Measurements from ENCODE around the gene RBBP8NL.

The RBBP8NL gene

GRCh38 chr20:62378215-62378614 is 49.1 kb downstream of the RBBP8NL start:
- peaks cover 12% of the 10 kb centered on the region for H3K36me3 ChIP-seq (ENCODE audit: insufficient read depth, low read length)
- H3K9me2 ChIP-seq (ENCODE audit: low read depth, low read length): no peaks in the 10 kb centered on the region
- no peaks in the 10 kb centered on the region for H3F3A ChIP-seq (ENCODE audit: insufficient read depth, low read length)
- no peak overlapping the region for H3K9ac ChIP-seq (ENCODE audit: low read length)
- no peaks in the 10 kb centered on the region for H3K79me2 ChIP-seq (ENCODE audit: insufficient read depth, low read length)
- H3K9me3 ChIP-seq (ENCODE audit: low read length): no peaks in the 10 kb centered on the region
- no peaks in the 10 kb centered on the region for H4K20me1 ChIP-seq (ENCODE audit: insufficient read depth, low read length)
- TF ChIP-seq EZH2 (IDR thresholded peaks at IDR 0.05; ENCODE audit: borderline replicate concordance, low read length) (no peak), CTCF (IDR thresholded peaks at IDR 0.05; ENCODE audit: low read length) (no peak)
- no peaks in the 10 kb centered on the region for H3K4me1 ChIP-seq (ENCODE audit: insufficient read depth, low read length, severe bottlenecking)
- no peak overlapping the region for H2AFZ ChIP-seq (ENCODE audit: low read length)
- no peak overlapping the region for H3K4me3 ChIP-seq (ENCODE audit: low read depth, low read length, poor library complexity, severe bottlenecking)
- no peaks in the 10 kb centered on the region for H3K27me3 ChIP-seq (ENCODE audit: insufficient read depth, low read length)
- H3K4me2 ChIP-seq (ENCODE audit: low read length): no peak overlapping the region
- H3K27ac ChIP-seq (ENCODE audit: low read depth, low read length, poor library complexity, severe bottlenecking): no peak overlapping the region

- no peaks in the 10 kb centered on the region for H3K4me1 ChIP-seq (ENCODE audit: insufficient read depth, low read length, severe bottlenecking)
- no peaks in the 10 kb centered on the region for H3K9me2 ChIP-seq (ENCODE audit: low read depth, low read length)
- no peak overlapping the region for H3K4me2 ChIP-seq (ENCODE audit: low read length)
- H3K9me3 ChIP-seq (ENCODE audit: low read length): no peaks in the 10 kb centered on the region
- H2AFZ ChIP-seq (ENCODE audit: low read length): no peak overlapping the region
- H4K20me1 ChIP-seq (ENCODE audit: insufficient read depth, low read length): no peaks in the 10 kb centered on the region
- no peak overlapping the region for H3K9ac ChIP-seq (ENCODE audit: low read length)
- no peak overlapping the region for H3K4me3 ChIP-seq (ENCODE audit: low read depth, low read length, poor library complexity, severe bottlenecking)
- no peaks in the 10 kb centered on the region for H3F3A ChIP-seq (ENCODE audit: insufficient read depth, low read length)
- no peak for TF ChIP-seq EZH2 (IDR thresholded peaks at IDR 0.05; ENCODE audit: borderline replicate concordance, low read length)
- no peak for TF ChIP-seq CTCF (IDR thresholded peaks at IDR 0.05; ENCODE audit: low read length)
- H3K27ac ChIP-seq (ENCODE audit: low read depth, low read length, poor library complexity, severe bottlenecking): no peak overlapping the region
- H3K36me3 ChIP-seq (ENCODE audit: insufficient read depth, low read length): peaks cover 12% of the 10 kb centered on the region
- H3K79me2 ChIP-seq (ENCODE audit: insufficient read depth, low read length): no peaks in the 10 kb centered on the region
- H3K27me3 ChIP-seq (ENCODE audit: insufficient read depth, low read length): no peaks in the 10 kb centered on the region
These were observed 49.6 kb downstream of the RBBP8NL start for GRCh38 chr20:62377615-62378178.

GRCh38 chr20:62377064-62377461 is 50.3 kb downstream of the RBBP8NL start:
- no peaks in the 10 kb centered on the region for H3K9me3 ChIP-seq (ENCODE audit: low read length)
- H2AFZ ChIP-seq (ENCODE audit: low read length): no peak overlapping the region
- H3K9ac ChIP-seq (ENCODE audit: low read length): no peak overlapping the region
- no peak overlapping the region for H3K4me3 ChIP-seq (ENCODE audit: low read depth, low read length, poor library complexity, severe bottlenecking)
- H3F3A ChIP-seq (ENCODE audit: insufficient read depth, low read length): no peaks in the 10 kb centered on the region
- no peak overlapping the region for H3K27ac ChIP-seq (ENCODE audit: low read depth, low read length, poor library complexity, severe bottlenecking)
- no peaks in the 10 kb centered on the region for H4K20me1 ChIP-seq (ENCODE audit: insufficient read depth, low read length)
- no peaks in the 10 kb centered on the region for H3K79me2 ChIP-seq (ENCODE audit: insufficient read depth, low read length)
- H3K36me3 ChIP-seq (ENCODE audit: insufficient read depth, low read length): peaks cover 8% of the 10 kb centered on the region
- H3K27me3 ChIP-seq (ENCODE audit: insufficient read depth, low read length): no peaks in the 10 kb centered on the region
- H3K4me1 ChIP-seq (ENCODE audit: insufficient read depth, low read length, severe bottlenecking): no peaks in the 10 kb centered on the region
- TF ChIP-seq CTCF (IDR thresholded peaks at IDR 0.05; ENCODE audit: low read length) (no peak), EZH2 (IDR thresholded peaks at IDR 0.05; ENCODE audit: borderline replicate concordance, low read length) (no peak)
- no peaks in the 10 kb centered on the region for H3K9me2 ChIP-seq (ENCODE audit: low read depth, low read length)
- no peak overlapping the region for H3K4me2 ChIP-seq (ENCODE audit: low read length)

Measured in OCI-LY1 (cell line).